ENCODE results near the gene MEIS2.

DNA sequence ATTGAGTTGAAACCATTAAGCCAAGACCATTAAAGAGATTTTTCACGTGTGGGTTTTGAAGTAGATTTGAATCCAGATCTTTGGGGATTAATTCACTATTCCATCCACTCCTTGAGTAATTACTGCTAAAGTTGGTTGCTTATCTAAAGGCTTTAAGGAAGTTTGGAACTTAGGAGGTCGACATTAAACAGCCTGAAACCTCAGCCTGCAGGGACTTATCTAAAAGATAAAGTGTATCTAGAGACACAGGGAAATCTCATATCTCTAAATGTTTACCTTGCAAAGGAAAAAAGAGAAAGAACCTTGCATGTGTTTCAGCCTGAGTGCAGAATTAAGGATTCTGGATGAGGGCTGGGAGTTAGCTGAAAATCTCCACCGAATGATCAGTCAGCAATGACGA is 158.6 kb downstream of the MEIS2 start:
- TF ChIP-seq ZNF76 (tag by site-specific recombination; IDR thresholded peaks at IDR 0.05; ENCODE audit: borderline replicate concordance, low read depth) (no peak), YY1 (tag by site-specific recombination; IDR thresholded peaks at IDR 0.05) (no peak), PRDM1 (tag by site-specific recombination; IDR thresholded peaks at IDR 0.05) (no peak), SCRT2 (tag by site-specific recombination; IDR thresholded peaks at IDR 0.05) (no peak), TCF7L2 (IDR thresholded peaks at IDR 0.05; ENCODE audit: borderline replicate concordance, low read depth, low read length) (no peak), ZNF610 (tag by site-specific recombination; IDR thresholded peaks at IDR 0.05; ENCODE audit: borderline replicate concordance) (no peak), ZNF473 (tag by site-specific recombination; IDR thresholded peaks at IDR 0.05) (no peak), ZBTB21 (tag by site-specific recombination; IDR thresholded peaks at IDR 0.05) (no peak), ZBTB20 (tag by site-specific recombination; IDR thresholded peaks at IDR 0.05) (no peak), ZNF16 (tag by site-specific recombination; IDR thresholded peaks at IDR 0.05; ENCODE audit: low read depth) (no peak)
- TF ChIP-seq, protein P1, sequence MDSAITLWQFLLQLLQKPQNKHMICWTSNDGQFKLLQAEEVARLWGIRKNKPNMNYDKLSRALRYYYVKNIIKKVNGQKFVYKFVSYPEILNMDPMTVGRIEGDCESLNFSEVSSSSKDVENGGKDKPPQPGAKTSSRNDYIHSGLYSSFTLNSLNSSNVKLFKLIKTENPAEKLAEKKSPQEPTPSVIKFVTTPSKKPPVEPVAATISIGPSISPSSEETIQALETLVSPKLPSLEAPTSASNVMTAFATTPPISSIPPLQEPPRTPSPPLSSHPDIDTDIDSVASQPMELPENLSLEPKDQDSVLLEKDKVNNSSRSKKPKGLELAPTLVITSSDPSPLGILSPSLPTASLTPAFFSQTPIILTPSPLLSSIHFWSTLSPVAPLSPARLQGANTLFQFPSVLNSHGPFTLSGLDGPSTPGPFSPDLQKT (IDR thresholded peaks at IDR 0.05; ENCODE audit: borderline replicate concordance, low read depth, low read length): no peak
- TF ChIP-seq, protein P2, sequence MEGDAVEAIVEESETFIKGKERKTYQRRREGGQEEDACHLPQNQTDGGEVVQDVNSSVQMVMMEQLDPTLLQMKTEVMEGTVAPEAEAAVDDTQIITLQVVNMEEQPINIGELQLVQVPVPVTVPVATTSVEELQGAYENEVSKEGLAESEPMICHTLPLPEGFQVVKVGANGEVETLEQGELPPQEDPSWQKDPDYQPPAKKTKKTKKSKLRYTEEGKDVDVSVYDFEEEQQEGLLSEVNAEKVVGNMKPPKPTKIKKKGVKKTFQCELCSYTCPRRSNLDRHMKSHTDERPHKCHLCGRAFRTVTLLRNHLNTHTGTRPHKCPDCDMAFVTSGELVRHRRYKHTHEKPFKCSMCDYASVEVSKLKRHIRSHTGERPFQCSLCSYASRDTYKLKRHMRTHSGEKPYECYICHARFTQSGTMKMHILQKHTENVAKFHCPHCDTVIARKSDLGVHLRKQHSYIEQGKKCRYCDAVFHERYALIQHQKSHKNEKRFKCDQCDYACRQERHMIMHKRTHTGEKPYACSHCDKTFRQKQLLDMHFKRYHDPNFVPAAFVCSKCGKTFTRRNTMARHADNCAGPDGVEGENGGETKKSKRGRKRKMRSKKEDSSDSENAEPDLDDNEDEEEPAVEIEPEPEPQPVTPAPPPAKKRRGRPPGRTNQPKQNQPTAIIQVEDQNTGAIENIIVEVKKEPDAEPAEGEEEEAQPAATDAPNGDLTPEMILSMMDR (tag by site-specific recombination; IDR thresholded peaks at IDR 0.05): no peak
- TF ChIP-seq, protein P3, sequence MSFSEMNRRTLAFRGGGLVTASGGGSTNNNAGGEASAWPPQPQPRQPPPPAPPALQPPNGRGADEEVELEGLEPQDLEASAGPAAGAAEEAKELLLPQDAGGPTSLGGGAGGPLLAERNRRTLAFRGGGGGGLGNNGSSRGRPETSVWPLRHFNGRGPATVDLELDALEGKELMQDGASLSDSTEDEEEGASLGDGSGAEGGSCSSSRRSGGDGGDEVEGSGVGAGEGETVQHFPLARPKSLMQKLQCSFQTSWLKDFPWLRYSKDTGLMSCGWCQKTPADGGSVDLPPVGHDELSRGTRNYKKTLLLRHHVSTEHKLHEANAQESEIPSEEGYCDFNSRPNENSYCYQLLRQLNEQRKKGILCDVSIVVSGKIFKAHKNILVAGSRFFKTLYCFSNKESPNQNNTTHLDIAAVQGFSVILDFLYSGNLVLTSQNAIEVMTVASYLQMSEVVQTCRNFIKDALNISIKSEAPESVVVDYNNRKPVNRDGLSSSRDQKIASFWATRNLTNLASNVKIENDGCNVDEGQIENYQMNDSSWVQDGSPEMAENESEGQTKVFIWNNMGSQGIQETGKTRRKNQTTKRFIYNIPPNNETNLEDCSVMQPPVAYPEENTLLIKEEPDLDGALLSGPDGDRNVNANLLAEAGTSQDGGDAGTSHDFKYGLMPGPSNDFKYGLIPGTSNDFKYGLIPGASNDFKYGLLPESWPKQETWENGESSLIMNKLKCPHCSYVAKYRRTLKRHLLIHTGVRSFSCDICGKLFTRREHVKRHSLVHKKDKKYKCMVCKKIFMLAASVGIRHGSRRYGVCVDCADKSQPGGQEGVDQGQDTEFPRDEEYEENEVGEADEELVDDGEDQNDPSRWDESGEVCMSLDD (tag by site-specific recombination; IDR thresholded peaks at IDR 0.05): no peak
- TF ChIP-seq, protein P4, sequence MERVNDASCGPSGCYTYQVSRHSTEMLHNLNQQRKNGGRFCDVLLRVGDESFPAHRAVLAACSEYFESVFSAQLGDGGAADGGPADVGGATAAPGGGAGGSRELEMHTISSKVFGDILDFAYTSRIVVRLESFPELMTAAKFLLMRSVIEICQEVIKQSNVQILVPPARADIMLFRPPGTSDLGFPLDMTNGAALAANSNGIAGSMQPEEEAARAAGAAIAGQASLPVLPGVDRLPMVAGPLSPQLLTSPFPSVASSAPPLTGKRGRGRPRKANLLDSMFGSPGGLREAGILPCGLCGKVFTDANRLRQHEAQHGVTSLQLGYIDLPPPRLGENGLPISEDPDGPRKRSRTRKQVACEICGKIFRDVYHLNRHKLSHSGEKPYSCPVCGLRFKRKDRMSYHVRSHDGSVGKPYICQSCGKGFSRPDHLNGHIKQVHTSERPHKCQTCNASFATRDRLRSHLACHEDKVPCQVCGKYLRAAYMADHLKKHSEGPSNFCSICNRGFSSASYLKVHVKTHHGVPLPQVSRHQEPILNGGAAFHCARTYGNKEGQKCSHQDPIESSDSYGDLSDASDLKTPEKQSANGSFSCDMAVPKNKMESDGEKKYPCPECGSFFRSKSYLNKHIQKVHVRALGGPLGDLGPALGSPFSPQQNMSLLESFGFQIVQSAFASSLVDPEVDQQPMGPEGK (tag by site-specific recombination; IDR thresholded peaks at IDR 0.05): no peak

All from HEK293 (cell line).